HEK293 (cell line): ENCODE results near the gene MCHR1.

ENCODE experiments used
- HOXC10 ChIP-seq: sonication (generic); formaldehyde crosslinking; IDR thresholded peaks from 2 replicates; pipeline ENCODE4 v1.8.1; 2023; ENCODE audit warnings: mild to moderate bottlenecking, missing genetic modification reagents
- KLF1 ChIP-seq: fragments of 450-650 bp; formaldehyde crosslinking; IDR thresholded peaks from 2 replicates; pipeline ENCODE4 v1.5.1; 2016; ENCODE audit warnings: missing biosample characterization, missing genetic modification characterization
- ZFP41 ChIP-seq: fragments of 450-650 bp; formaldehyde crosslinking; IDR thresholded peaks from 2 replicates; pipeline ENCODE4 v1.5.1; 2016; ENCODE audit warnings: missing biosample characterization, missing genetic modification characterization, borderline replicate concordance
- ZNF266 ChIP-seq: fragments of 450-650 bp; formaldehyde crosslinking; IDR thresholded peaks from 2 replicates; pipeline ENCODE4 v1.5.1; 2016; ENCODE audit warnings: missing biosample characterization, missing genetic modification characterization, low read depth
- ZNF341 ChIP-seq: fragments of 450-650 bp; formaldehyde crosslinking; IDR thresholded peaks from 2 replicates; pipeline ENCODE4; 2016; ENCODE audit warnings: low read depth, missing biosample characterization, missing genetic modification characterization
- ZNF423 ChIP-seq: fragments of 450-650 bp; formaldehyde crosslinking; IDR thresholded peaks from 2 replicates; pipeline ENCODE4 v1.5.1; 2016; ENCODE audit warnings: missing biosample characterization, missing genetic modification characterization
- ZNF514 ChIP-seq: fragments of 450-650 bp; formaldehyde crosslinking; IDR thresholded peaks from 2 replicates; pipeline ENCODE4 v1.5.1; 2016; ENCODE audit warnings: missing biosample characterization, missing genetic modification characterization
- ZNF548 ChIP-seq: fragments of 450-650 bp; formaldehyde crosslinking; IDR thresholded peaks from 2 replicates; pipeline ENCODE4 v1.5.1; 2016; ENCODE audit warnings: missing biosample characterization, missing genetic modification characterization
- ZNF600 ChIP-seq: fragments of 450-650 bp; formaldehyde crosslinking; IDR thresholded peaks from 2 replicates; pipeline ENCODE4 v1.5.1; 2016; ENCODE audit warnings: missing biosample characterization, missing genetic modification characterization
- ZNF701 ChIP-seq: fragments of 450-650 bp; formaldehyde crosslinking; IDR thresholded peaks from 2 replicates; pipeline ENCODE4 v1.5.1; 2016; ENCODE audit warnings: missing biosample characterization, missing genetic modification characterization
- ZNF747 ChIP-seq: fragments of 450-650 bp; formaldehyde crosslinking; IDR thresholded peaks from 2 replicates; pipeline ENCODE4 v1.5.1; 2016; ENCODE audit warnings: missing biosample characterization, missing genetic modification characterization
- ZNF837 ChIP-seq: fragments of 450-650 bp; formaldehyde crosslinking; IDR thresholded peaks from 2 replicates; pipeline ENCODE4 v1.5.1; 2016; ENCODE audit warnings: missing biosample characterization, missing genetic modification characterization
- TF ChIP-seq, protein P1 (sequence below): fragments of 450-650 bp; formaldehyde crosslinking; IDR thresholded peaks from 2 replicates; pipeline ENCODE4 v1.5.1; 2016; ENCODE audit warnings: missing biosample characterization, missing genetic modification characterization, borderline replicate concordance
- TF ChIP-seq, protein P2 (sequence below): fragments of 450-650 bp; formaldehyde crosslinking; IDR thresholded peaks from 2 replicates; pipeline ENCODE4 v1.5.1; 2016; ENCODE audit warnings: missing biosample characterization, missing genetic modification characterization
- TF ChIP-seq, protein P3 (sequence below): fragments of 450-650 bp; formaldehyde crosslinking; IDR thresholded peaks from 2 replicates; pipeline ENCODE4 v1.5.1; 2016; ENCODE audit warnings: missing biosample characterization, missing genetic modification characterization
- TF ChIP-seq, protein P4 (sequence below): fragments of 450-650 bp; formaldehyde crosslinking; IDR thresholded peaks from 2 replicates; pipeline ENCODE4 v1.5.1; 2017; ENCODE audit warnings: missing biosample characterization, missing genetic modification characterization
- TF ChIP-seq, protein P5 (sequence below): IDR thresholded peaks from 2 replicates; pipeline ENCODE4 v1.6.1; 2011; ENCODE audit warnings: mild to moderate bottlenecking, low read depth, low read length, borderline replicate concordance
- TF ChIP-seq, protein P6 (sequence below): fragments of 450-650 bp; formaldehyde crosslinking; IDR thresholded peaks from 2 replicates; pipeline ENCODE4 v1.5.1; 2016; ENCODE audit warnings: missing biosample characterization, missing genetic modification characterization
- TF ChIP-seq, protein P7 (sequence below): fragments of 450-650 bp; formaldehyde crosslinking; IDR thresholded peaks from 2 replicates; pipeline ENCODE4 v1.5.1; 2016; ENCODE audit warnings: missing biosample characterization, missing genetic modification characterization
- TF ChIP-seq, protein P8 (sequence below): fragments of 450-650 bp; formaldehyde crosslinking; IDR thresholded peaks from 2 replicates; pipeline ENCODE4 v1.5.1; 2016; ENCODE audit warnings: missing biosample characterization, missing genetic modification characterization, borderline replicate concordance

Gene MCHR1

DNA sequence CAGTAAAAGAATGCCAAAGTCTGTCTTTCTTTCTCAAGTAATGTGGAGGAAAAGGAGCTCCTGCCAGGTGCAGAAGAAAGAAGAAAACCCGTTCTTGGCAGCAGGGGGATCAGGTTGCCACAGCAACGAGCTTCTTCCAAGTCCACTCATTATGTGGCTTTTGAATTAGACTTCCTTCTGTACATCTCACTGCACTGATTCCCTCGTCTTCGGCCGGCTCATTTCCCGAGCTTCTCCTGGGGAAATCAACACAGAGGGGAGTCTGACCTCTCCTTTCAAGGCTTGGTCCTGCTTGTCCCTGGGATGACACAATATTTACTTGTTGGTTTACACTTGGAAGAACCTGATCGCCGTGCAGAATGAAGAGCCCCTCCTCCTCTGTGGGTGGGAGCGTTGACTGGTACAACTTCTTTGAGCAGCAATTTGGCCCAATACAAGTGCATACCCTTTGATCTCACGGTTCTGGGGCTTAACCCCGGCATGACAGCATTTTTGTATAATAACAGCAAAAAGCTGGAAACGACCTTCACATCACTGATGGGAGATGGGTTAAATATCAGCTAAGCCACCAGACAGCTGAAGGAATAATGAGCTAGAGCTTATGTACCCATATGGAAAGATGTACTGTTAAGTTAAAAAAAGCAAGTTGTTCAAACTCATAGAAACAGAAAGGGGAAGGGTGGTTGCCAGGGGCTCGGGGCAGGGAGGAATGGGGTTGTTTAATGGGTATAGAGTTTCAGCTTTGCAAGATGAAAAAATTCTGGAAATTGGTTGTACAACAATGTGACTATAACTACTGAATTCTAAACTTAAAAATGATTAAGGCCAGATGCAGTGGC is 35.4 kb downstream of the MCHR1 start (continued):
- TF ChIP-seq, protein P1, sequence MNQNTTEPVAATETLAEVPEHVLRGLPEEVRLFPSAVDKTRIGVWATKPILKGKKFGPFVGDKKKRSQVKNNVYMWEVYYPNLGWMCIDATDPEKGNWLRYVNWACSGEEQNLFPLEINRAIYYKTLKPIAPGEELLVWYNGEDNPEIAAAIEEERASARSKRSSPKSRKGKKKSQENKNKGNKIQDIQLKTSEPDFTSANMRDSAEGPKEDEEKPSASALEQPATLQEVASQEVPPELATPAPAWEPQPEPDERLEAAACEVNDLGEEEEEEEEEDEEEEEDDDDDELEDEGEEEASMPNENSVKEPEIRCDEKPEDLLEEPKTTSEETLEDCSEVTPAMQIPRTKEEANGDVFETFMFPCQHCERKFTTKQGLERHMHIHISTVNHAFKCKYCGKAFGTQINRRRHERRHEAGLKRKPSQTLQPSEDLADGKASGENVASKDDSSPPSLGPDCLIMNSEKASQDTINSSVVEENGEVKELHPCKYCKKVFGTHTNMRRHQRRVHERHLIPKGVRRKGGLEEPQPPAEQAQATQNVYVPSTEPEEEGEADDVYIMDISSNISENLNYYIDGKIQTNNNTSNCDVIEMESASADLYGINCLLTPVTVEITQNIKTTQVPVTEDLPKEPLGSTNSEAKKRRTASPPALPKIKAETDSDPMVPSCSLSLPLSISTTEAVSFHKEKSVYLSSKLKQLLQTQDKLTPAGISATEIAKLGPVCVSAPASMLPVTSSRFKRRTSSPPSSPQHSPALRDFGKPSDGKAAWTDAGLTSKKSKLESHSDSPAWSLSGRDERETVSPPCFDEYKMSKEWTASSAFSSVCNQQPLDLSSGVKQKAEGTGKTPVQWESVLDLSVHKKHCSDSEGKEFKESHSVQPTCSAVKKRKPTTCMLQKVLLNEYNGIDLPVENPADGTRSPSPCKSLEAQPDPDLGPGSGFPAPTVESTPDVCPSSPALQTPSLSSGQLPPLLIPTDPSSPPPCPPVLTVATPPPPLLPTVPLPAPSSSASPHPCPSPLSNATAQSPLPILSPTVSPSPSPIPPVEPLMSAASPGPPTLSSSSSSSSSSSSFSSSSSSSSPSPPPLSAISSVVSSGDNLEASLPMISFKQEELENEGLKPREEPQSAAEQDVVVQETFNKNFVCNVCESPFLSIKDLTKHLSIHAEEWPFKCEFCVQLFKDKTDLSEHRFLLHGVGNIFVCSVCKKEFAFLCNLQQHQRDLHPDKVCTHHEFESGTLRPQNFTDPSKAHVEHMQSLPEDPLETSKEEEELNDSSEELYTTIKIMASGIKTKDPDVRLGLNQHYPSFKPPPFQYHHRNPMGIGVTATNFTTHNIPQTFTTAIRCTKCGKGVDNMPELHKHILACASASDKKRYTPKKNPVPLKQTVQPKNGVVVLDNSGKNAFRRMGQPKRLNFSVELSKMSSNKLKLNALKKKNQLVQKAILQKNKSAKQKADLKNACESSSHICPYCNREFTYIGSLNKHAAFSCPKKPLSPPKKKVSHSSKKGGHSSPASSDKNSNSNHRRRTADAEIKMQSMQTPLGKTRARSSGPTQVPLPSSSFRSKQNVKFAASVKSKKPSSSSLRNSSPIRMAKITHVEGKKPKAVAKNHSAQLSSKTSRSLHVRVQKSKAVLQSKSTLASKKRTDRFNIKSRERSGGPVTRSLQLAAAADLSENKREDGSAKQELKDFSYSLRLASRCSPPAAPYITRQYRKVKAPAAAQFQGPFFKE (tag by site-specific recombination): no peak
- TF ChIP-seq ZNF701 (no peak), ZNF341 (tag by site-specific recombination) (peak; percentile 55), ZFP41 (tag by site-specific recombination) (no peak), ZNF747 (tag by site-specific recombination) (no peak), ZNF266 (tag by site-specific recombination) (no peak), ZNF837 (no peak), ZNF514 (tag by site-specific recombination) (no peak), HOXC10 (CRISPR knock-in tag) (no peak), ZNF548 (tag by site-specific recombination) (no peak), ZNF423 (tag by site-specific recombination) (no peak), ZNF600 (peak; percentile 44; the same call in 1 of the 2 replicates), KLF1 (no peak)
- TF ChIP-seq, protein P2, sequence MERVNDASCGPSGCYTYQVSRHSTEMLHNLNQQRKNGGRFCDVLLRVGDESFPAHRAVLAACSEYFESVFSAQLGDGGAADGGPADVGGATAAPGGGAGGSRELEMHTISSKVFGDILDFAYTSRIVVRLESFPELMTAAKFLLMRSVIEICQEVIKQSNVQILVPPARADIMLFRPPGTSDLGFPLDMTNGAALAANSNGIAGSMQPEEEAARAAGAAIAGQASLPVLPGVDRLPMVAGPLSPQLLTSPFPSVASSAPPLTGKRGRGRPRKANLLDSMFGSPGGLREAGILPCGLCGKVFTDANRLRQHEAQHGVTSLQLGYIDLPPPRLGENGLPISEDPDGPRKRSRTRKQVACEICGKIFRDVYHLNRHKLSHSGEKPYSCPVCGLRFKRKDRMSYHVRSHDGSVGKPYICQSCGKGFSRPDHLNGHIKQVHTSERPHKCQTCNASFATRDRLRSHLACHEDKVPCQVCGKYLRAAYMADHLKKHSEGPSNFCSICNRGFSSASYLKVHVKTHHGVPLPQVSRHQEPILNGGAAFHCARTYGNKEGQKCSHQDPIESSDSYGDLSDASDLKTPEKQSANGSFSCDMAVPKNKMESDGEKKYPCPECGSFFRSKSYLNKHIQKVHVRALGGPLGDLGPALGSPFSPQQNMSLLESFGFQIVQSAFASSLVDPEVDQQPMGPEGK (tag by site-specific recombination): no peak
- TF ChIP-seq, protein P3, sequence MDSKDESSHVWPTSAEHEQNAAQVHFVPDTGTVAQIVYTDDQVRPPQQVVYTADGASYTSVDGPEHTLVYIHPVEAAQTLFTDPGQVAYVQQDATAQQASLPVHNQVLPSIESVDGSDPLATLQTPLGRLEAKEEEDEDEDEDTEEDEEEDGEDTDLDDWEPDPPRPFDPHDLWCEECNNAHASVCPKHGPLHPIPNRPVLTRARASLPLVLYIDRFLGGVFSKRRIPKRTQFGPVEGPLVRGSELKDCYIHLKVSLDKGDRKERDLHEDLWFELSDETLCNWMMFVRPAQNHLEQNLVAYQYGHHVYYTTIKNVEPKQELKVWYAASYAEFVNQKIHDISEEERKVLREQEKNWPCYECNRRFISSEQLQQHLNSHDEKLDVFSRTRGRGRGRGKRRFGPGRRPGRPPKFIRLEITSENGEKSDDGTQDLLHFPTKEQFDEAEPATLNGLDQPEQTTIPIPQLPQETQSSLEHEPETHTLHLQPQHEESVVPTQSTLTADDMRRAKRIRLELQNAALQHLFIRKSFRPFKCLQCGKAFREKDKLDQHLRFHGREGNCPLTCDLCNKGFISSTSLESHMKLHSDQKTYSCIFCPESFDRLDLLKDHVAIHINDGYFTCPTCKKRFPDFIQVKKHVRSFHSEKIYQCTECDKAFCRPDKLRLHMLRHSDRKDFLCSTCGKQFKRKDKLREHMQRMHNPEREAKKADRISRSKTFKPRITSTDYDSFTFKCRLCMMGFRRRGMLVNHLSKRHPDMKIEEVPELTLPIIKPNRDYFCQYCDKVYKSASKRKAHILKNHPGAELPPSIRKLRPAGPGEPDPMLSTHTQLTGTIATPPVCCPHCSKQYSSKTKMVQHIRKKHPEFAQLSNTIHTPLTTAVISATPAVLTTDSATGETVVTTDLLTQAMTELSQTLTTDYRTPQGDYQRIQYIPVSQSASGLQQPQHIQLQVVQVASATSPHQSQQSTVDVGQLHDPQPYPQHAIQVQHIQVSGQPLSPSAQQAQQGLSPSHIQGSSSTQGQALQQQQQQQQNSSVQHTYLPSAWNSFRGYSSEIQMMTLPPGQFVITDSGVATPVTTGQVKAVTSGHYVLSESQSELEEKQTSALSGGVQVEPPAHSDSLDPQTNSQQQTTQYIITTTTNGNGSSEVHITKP: peak; percentile 92
- TF ChIP-seq, protein P4, sequence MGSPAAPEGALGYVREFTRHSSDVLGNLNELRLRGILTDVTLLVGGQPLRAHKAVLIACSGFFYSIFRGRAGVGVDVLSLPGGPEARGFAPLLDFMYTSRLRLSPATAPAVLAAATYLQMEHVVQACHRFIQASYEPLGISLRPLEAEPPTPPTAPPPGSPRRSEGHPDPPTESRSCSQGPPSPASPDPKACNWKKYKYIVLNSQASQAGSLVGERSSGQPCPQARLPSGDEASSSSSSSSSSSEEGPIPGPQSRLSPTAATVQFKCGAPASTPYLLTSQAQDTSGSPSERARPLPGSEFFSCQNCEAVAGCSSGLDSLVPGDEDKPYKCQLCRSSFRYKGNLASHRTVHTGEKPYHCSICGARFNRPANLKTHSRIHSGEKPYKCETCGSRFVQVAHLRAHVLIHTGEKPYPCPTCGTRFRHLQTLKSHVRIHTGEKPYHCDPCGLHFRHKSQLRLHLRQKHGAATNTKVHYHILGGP (tag by site-specific recombination): no peak
- TF ChIP-seq, protein P5, sequence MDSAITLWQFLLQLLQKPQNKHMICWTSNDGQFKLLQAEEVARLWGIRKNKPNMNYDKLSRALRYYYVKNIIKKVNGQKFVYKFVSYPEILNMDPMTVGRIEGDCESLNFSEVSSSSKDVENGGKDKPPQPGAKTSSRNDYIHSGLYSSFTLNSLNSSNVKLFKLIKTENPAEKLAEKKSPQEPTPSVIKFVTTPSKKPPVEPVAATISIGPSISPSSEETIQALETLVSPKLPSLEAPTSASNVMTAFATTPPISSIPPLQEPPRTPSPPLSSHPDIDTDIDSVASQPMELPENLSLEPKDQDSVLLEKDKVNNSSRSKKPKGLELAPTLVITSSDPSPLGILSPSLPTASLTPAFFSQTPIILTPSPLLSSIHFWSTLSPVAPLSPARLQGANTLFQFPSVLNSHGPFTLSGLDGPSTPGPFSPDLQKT: no peak
- TF ChIP-seq, protein P6, sequence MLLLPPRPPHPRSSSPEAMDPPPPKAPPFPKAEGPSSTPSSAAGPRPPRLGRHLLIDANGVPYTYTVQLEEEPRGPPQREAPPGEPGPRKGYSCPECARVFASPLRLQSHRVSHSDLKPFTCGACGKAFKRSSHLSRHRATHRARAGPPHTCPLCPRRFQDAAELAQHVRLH (tag by site-specific recombination): no peak
- TF ChIP-seq, protein P7, sequence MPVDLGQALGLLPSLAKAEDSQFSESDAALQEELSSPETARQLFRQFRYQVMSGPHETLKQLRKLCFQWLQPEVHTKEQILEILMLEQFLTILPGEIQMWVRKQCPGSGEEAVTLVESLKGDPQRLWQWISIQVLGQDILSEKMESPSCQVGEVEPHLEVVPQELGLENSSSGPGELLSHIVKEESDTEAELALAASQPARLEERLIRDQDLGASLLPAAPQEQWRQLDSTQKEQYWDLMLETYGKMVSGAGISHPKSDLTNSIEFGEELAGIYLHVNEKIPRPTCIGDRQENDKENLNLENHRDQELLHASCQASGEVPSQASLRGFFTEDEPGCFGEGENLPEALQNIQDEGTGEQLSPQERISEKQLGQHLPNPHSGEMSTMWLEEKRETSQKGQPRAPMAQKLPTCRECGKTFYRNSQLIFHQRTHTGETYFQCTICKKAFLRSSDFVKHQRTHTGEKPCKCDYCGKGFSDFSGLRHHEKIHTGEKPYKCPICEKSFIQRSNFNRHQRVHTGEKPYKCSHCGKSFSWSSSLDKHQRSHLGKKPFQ (tag by site-specific recombination): no peak
- TF ChIP-seq, protein P8, sequence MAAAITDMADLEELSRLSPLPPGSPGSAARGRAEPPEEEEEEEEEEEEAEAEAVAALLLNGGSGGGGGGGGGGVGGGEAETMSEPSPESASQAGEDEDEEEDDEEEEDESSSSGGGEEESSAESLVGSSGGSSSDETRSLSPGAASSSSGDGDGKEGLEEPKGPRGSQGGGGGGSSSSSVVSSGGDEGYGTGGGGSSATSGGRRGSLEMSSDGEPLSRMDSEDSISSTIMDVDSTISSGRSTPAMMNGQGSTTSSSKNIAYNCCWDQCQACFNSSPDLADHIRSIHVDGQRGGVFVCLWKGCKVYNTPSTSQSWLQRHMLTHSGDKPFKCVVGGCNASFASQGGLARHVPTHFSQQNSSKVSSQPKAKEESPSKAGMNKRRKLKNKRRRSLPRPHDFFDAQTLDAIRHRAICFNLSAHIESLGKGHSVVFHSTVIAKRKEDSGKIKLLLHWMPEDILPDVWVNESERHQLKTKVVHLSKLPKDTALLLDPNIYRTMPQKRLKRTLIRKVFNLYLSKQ (tag by site-specific recombination): no peak
